Measurements from ENCODE around the gene HEBP2.

HEBP2 gene

DNA sequence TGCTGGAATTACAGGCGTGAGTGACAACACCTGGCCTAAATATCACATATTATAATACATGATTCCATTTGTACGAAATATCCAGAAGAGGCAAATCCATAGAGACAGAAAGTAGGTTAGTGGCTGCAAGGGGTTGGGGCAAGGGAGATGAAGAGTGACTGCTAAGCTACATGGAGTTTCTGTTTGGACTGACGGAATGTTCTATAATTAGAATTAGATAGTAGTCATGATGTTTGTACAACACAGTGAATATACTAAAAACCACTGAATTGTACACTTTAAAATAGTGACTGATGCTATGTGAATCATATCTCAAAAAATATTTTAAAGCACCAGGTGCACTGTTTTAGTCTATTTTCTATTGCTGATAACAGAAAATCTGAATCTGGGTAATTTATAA, 3.7 kb upstream of the HEBP2 start:
- TF ChIP-seq, protein P1, sequence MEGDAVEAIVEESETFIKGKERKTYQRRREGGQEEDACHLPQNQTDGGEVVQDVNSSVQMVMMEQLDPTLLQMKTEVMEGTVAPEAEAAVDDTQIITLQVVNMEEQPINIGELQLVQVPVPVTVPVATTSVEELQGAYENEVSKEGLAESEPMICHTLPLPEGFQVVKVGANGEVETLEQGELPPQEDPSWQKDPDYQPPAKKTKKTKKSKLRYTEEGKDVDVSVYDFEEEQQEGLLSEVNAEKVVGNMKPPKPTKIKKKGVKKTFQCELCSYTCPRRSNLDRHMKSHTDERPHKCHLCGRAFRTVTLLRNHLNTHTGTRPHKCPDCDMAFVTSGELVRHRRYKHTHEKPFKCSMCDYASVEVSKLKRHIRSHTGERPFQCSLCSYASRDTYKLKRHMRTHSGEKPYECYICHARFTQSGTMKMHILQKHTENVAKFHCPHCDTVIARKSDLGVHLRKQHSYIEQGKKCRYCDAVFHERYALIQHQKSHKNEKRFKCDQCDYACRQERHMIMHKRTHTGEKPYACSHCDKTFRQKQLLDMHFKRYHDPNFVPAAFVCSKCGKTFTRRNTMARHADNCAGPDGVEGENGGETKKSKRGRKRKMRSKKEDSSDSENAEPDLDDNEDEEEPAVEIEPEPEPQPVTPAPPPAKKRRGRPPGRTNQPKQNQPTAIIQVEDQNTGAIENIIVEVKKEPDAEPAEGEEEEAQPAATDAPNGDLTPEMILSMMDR (IDR thresholded peaks at IDR 0.05; ENCODE audit: extremely low read depth, missing control alignments), result no peak
- no peak for DNase-seq (ENCODE audit: low spot score)

DNA sequence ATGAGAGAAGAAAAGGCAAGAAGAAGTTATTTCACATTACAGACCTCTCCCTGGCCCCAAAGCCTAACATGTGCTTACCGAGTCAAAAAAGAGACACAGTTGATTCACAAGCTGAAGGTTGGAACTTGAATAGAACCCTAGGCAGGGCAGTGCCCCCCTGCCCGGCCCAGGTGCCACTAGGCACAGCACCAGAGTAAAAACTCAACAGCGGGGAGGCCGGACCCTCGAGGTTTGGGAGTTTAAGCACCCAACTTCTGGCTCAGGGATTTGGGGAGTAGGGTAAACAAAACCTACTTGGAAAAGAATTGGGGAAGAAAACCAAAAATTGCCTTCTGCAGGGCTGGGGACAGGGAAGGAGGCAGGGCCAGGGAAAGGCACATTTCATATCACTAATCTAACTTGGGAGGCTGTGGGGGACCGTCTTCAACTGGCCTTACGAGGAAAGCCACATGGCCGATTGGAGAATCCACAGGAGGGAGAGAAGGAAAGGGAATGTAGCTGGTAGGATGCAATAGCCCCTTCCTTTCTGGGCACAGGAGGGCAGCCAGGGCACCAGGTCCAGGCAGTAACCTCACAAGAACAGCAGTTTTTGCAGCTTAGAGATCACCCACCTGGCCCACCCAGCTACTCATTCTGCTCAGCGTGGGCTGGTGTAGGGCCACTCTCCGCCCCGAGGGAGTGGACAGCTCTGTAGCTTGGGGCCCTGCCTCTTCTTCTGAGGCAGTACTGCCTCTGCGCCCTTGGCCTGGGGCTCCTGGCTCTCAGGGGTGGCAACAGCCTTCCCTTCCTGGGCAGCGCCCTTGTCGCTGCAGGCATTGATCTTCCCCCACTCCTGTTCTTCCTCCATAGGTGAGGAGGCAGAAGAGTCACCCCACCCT, 1.8 kb upstream of the HEBP2 start:
- TF ChIP-seq, protein P1 (IDR thresholded peaks at IDR 0.05; ENCODE audit: extremely low read depth, missing control alignments), result no peak
- DNase-seq (ENCODE audit: low spot score), result no peak

DNA sequence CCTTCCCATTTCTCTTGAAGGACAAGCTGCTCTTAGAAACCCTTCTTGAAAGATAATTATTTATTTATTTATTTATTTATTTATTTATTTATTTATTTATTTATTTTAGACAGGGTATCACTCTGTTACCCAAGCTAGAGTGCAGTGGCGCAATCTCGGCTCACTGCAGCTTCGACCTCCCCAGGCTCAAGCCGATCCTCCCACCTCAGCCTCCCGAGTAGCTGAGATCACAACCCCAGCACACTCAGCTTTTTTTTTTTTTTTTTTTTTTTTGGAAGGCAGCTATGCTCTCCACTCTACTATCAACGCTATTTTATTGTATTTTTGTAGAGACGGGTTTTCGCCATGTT, 1.2 kb upstream of the HEBP2 start:
- TF ChIP-seq, protein P1 (IDR thresholded peaks at IDR 0.05; ENCODE audit: extremely low read depth, missing control alignments), result no peak
- DNase-seq (ENCODE audit: low spot score), result no peak

DNA sequence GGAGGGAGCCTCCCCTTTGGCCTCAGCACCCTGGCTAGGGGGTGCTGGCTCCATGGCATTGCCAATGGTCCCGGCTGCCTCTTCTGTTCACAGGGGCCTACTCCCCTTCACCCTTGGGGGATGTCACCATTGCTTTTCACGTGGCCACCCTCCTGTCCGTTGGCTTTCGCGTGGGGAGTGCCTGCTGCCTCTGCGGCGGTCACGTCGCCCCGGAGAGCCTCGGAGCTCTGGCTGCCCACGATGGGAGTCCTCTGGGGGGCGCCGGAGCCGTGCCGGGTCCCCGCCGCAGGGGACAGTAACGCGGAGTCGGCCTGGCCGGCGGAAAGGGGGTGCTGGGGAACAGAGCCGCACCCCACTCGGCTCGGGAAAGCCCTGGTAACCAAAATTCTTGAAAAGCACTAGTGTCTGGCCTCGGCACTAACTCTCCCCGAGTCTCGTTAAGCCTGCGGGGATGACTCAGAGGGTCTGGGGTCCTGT, 661 bp upstream of the HEBP2 start:
- DNase-seq (ENCODE audit: low spot score), result peak; percentile 74
- TF ChIP-seq, protein P1 (IDR thresholded peaks at IDR 0.05; ENCODE audit: extremely low read depth, missing control alignments), result peak; percentile 13

DNA sequence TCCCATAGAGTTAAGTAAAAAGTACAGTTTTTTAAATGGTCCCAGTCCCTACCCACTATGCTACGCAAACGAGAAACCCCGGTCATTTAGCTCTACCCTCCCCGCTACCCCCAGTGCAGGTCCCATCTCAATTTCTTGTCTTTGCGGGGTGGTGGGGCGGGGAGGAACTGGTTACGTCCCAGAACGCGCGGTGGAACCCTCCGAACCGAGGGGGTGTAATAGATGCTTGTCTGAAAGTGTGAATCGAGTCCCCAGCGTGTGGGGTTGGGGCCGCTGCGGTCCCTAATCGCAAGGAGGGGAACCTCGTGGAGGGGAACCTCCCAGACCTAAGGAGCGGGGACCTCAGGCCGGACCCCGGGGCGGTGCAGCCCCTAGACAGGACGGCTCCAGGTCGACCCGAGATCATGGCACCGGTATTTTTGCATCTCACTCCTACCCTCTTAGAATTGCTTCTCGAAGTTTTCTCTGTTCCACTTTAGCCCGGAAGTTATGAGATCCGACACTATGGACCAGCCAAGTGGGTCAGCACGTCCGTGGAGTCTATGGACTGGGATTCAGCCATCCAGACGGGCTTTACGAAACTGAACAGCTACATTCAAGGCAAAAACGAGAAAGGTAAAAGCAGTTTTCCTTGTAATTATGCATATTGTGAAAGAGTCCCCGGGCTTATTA, 779 bp downstream of the HEBP2 start:
- no peak for DNase-seq (ENCODE audit: low spot score)
- TF ChIP-seq, protein P1 (IDR thresholded peaks at IDR 0.05; ENCODE audit: extremely low read depth, missing control alignments), result no peak

DNA sequence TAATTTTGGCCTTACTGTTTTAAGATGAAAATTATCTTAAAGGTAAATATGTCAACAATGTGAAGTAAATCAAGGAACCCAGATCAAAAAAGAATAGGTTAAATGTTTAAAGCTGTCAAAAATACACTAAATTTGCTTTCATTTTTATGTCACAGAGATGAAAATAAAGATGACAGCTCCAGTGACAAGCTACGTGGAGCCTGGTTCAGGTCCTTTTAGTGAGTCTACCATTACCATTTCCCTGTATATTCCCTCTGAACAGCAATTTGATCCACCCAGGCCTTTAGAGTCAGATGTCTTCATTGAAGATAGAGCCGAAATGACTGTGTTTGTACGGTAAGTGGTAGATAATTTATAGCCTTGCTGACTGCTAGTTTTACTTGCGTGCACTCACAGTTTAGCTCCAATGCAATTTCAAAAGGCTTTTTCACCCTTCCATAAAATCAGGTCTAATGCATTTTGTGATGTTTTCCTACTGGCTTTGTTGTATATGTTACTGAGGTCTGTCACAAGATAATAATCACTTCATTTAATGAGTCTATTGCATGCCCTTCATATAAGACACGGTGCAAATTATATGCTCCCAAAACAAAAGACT, 1.9 kb downstream of the HEBP2 start:
- TF ChIP-seq, protein P1 (IDR thresholded peaks at IDR 0.05; ENCODE audit: extremely low read depth, missing control alignments), result no peak
- DNase-seq (ENCODE audit: low spot score), result no peak

DNA sequence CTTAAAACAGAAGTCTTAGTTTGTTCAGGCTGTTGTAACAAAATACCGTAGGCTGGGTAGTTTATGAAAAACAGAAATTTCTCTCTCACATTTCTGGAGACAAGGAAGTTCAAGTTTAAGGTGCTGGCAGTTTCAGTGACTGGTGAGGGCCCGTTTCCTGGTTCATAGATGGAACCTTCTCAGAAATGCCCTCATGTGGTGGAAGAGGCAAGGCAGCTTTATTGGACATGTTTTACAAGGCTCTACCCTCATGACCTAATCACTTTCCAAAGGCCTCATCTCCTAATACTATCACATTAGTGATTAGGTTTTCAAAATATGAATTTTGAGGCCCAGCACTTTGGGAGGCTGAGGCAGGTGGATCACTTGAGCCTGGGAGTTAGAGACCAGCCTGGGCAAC, 2.4 kb downstream of the HEBP2 start:
- no peak for DNase-seq (ENCODE audit: low spot score)

More for the DNA sequence above, 2.4 kb downstream of the HEBP2 start:
- TF ChIP-seq, protein P1 (IDR thresholded peaks at IDR 0.05; ENCODE audit: extremely low read depth, missing control alignments), result no peak

Measured in GM20000 (cell line).